ENCODE measurements around the gene GJC3.

GRCh38 chr7:99898836-99899235 is 30.6 kb downstream of the GJC3 start:
- no peak for TF ChIP-seq CTCF (IDR thresholded peaks at IDR 0.05; ENCODE audit: low read depth, low read length, poor library complexity, severe bottlenecking)
- no peak for TF ChIP-seq EZH2phosphoT487 (IDR thresholded peaks at IDR 0.05; ENCODE audit: borderline replicate concordance, low read length)

Data from DOHH2 (cell line).